ENCODE measurements around the gene MORC2.

The MORC2 gene

GRCh38 chr22:30984317-30984716 lies 15.7 kb upstream of the MORC2 start:
- H4K20me1 ChIP-seq (ENCODE audit: insufficient read depth, low read length) = peaks cover 3% of the 10 kb centered on the region; the same call in 1 of the 2 replicates
- H2AFZ ChIP-seq (ENCODE audit: low read depth, low read length) = no peak overlapping the region
- TF ChIP-seq CTCF (IDR thresholded peaks at IDR 0.05; ENCODE audit: borderline replicate concordance, extremely low read depth, low read length, poor library complexity, severe bottlenecking) (no peak), EZH2 (IDR thresholded peaks at IDR 0.05; ENCODE audit: borderline replicate concordance, low read depth, low read length, severe bottlenecking) (no peak)
- H3K9me3 ChIP-seq (ENCODE audit: insufficient read depth, low read length, severe bottlenecking) = no peaks in the 10 kb centered on the region
- no peak overlapping the region for H3K4me2 ChIP-seq (ENCODE audit: insufficient read depth, low read length)
- no peaks in the 10 kb centered on the region for H3K79me2 ChIP-seq (ENCODE audit: insufficient read depth, low read length)
- ATAC-seq (ENCODE audit: insufficient read depth, low read depth) = no peak
- no peak for DNase-seq
- H3K9ac ChIP-seq (ENCODE audit: low read depth, low read length) = no peak overlapping the region
- no peaks in the 10 kb centered on the region for H3K27me3 ChIP-seq (ENCODE audit: insufficient read depth, low read length, poor library complexity)
- no peak overlapping the region for H3K27ac ChIP-seq (ENCODE audit: low read length)
- no peaks in the 10 kb centered on the region for H3K36me3 ChIP-seq (ENCODE audit: insufficient read depth, low read length)
- H3K4me1 ChIP-seq (ENCODE audit: insufficient read depth, low read length) = no peaks in the 10 kb centered on the region
- no peak overlapping the region for H3K4me3 ChIP-seq (ENCODE audit: low read depth in 1 of 2, low read length in 2 of 2)

GRCh38 chr22:30982512-30982911 lies 13.9 kb upstream of the MORC2 start:
- ATAC-seq (ENCODE audit: insufficient read depth, low read depth) (no peak), DNase-seq (no peak)
- Histone ChIP-seq H4K20me1 (ENCODE audit: insufficient read depth, low read length) (peaks cover 9% of the 10 kb centered on the region; the same call in 1 of the 2 replicates), H3K27me3 (ENCODE audit: insufficient read depth, low read length, poor library complexity) (no peaks in the 10 kb centered on the region), H3K9me3 (ENCODE audit: insufficient read depth, low read length, severe bottlenecking) (no peaks in the 10 kb centered on the region), H3K79me2 (ENCODE audit: insufficient read depth, low read length) (no peaks in the 10 kb centered on the region), H3K4me1 (ENCODE audit: insufficient read depth, low read length) (no peaks in the 10 kb centered on the region), H3K4me3 (ENCODE audit: low read depth in 1 of 2, low read length in 2 of 2) (no peak overlapping the region), H3K27ac (ENCODE audit: low read length) (no peak overlapping the region), H3K36me3 (ENCODE audit: insufficient read depth, low read length) (no peaks in the 10 kb centered on the region), H3K9ac (ENCODE audit: low read depth, low read length) (no peak overlapping the region), H3K4me2 (ENCODE audit: insufficient read depth, low read length) (no peak overlapping the region), H2AFZ (ENCODE audit: low read depth, low read length) (no peak overlapping the region)
- TF ChIP-seq EZH2 (IDR thresholded peaks at IDR 0.05; ENCODE audit: borderline replicate concordance, low read depth, low read length, severe bottlenecking) = no peak
- no peak for TF ChIP-seq CTCF (IDR thresholded peaks at IDR 0.05; ENCODE audit: borderline replicate concordance, extremely low read depth, low read length, poor library complexity, severe bottlenecking)

- TF ChIP-seq CTCF (IDR thresholded peaks at IDR 0.05; ENCODE audit: borderline replicate concordance, extremely low read depth, low read length, poor library complexity, severe bottlenecking) (no peak), EZH2 (IDR thresholded peaks at IDR 0.05; ENCODE audit: borderline replicate concordance, low read depth, low read length, severe bottlenecking) (no peak)
- peaks cover 19% of the 10 kb centered on the region; the same call in 1 of the 2 replicates for H4K20me1 ChIP-seq (ENCODE audit: insufficient read depth, low read length)
- no peak overlapping the region for H3K27ac ChIP-seq (ENCODE audit: low read length)
- DNase-seq (no peak), ATAC-seq (ENCODE audit: insufficient read depth, low read depth) (no peak)
- H3K4me3 ChIP-seq (ENCODE audit: low read depth in 1 of 2, low read length in 2 of 2) = no peak overlapping the region
- H3K4me1 ChIP-seq (ENCODE audit: insufficient read depth, low read length) = no peaks in the 10 kb centered on the region
- H3K4me2 ChIP-seq (ENCODE audit: insufficient read depth, low read length) = no peak overlapping the region
- no peak overlapping the region for H2AFZ ChIP-seq (ENCODE audit: low read depth, low read length)
- no peak overlapping the region for H3K9ac ChIP-seq (ENCODE audit: low read depth, low read length)
- peaks cover 9% of the 10 kb centered on the region for H3K36me3 ChIP-seq (ENCODE audit: insufficient read depth, low read length)
- H3K9me3 ChIP-seq (ENCODE audit: insufficient read depth, low read length, severe bottlenecking) = no peaks in the 10 kb centered on the region
- peaks cover 10% of the 10 kb centered on the region; the same call in 1 of the 2 replicates for H3K79me2 ChIP-seq (ENCODE audit: insufficient read depth, low read length)
- no peaks in the 10 kb centered on the region for H3K27me3 ChIP-seq (ENCODE audit: insufficient read depth, low read length, poor library complexity)
These were observed 11.4 kb upstream of the MORC2 start for GRCh38 chr22:30979932-30980331.

All from DND-41 (cell line).